NCI-H748 (cell line): ENCODE measurements around the gene CTRB1.
A peak's percentile ranks its signal among the peaks of the same experiment; 100 is the strongest.
"Not testable (repeated sequence)": the region's sequence is repeated elsewhere in the genome, so short reads cannot be mapped to it uniquely, and the experiment has no call there.

Experiments used
- DNase-seq: peaks from one replicate; lab custom pipeline; 2025; ENCODE audit not compliant: unreplicated experiment; lab: John Stamatoyannopoulos, UW

Gene CTRB1

DNA sequence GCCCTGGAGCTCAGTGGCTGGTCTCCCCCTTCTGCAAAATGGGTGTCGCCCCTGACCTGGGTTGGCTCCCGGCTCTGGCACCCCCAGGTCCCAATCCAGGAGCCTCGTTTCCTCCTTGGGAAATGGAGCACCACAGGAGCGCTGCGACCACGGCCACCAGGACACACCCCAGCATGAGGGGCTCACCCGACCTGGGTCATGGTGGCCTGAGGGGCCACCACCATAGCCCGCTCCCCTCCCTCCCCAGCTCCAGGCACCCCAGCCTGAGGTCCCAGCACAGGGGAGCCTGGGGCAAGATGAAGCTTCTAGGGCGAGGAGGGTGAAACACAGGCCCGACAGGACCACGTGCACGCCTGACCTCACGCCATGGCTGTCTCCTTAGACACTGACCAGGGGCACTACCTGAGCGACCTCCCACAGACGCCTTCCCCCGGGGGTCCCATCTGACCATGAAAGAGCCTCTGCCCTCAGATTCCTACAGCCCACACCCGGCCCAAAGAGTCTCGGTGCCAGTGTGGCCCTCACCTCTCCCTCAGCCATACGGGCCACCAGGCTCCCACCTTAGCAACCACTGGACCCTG is 20.8 kb downstream of the CTRB1 start:
- no peak for DNase-seq

GRCh38 chr16:75240633-75241032 is 21.8 kb downstream of the CTRB1 start:
- not testable (repeated sequence) for DNase-seq

DNA sequence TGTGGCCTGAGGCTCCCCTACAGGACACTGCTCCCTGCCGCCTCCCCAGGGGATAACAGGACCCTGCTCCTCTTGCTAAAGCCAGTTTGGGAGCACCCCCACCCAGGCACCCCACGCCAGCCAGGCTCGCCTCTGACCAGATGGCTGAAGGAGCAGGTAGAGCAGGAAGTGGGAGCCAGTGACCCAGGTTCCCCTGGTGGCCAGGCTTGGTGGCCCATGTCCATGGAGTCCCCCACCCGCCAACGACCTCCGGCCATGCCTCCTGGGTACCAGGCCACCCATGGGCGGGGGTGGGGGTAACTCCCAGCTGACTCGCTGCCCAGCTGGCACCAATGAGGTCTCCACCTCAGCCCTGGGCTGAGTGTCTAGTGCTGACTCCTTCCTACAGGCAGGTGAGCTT is 22.6 kb downstream of the CTRB1 start:
- DNase-seq, result no peak

DNA sequence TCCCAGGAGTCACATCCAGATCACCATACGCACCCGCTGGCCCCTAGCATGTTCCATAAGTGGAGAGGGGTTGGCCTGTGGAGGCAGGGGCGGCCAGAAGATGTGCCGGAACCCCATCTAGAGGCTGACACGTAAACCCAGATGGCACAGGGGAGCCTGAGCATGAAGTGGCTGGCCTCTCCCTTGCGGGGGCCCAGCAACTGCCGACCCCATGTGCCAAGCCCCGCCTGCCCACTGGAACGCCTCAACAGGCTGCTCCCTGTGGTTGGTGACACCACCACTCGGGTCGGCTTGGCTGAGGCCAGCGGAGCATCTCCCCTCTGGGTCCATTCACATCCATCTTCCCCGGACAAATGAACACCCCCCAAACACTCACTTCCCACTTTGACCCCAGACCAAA is 23.2 kb downstream of the CTRB1 start:
- DNase-seq, result no peak

GRCh38 chr16:75242436-75243078 is 23.8 kb downstream of the CTRB1 start:
- DNase-seq, result not testable (repeated sequence)

GRCh38 chr16:75243667-75244224 is 25.0 kb downstream of the CTRB1 start:
- no peak for DNase-seq

- DNase-seq, result no peak
These were observed 25.5 kb downstream of the CTRB1 start for GRCh38 chr16:75244225-75244809.

- no peak for DNase-seq
These were observed 26.3 kb downstream of the CTRB1 start for GRCh38 chr16:75244844-75245758.

- DNase-seq, result no peak
These were observed 27.9 kb downstream of the CTRB1 start for GRCh38 chr16:75246504-75247205.

GRCh38 chr16:75247249-75247648 is 28.5 kb downstream of the CTRB1 start:
- DNase-seq, result no peak

DNA sequence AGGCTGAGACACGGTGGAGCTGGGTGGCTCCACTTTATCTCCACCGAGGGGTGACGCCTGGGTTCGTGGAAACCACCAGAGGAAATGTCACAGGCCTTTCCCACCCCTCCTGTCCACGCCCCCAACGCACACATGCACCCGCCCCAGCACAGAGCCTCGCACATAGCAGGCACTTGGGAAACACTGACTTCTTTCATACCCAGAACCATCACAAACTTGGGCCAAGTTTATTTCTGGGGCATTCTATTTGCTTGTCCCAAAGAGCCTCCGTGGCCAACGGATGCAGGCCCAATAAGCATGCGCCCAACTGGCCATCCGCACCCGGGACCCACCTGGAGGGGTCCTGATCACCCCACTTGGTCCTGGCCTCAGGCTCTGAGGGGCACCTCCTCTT is 29.4 kb downstream of the CTRB1 start:
- DNase-seq, result no peak

DNA sequence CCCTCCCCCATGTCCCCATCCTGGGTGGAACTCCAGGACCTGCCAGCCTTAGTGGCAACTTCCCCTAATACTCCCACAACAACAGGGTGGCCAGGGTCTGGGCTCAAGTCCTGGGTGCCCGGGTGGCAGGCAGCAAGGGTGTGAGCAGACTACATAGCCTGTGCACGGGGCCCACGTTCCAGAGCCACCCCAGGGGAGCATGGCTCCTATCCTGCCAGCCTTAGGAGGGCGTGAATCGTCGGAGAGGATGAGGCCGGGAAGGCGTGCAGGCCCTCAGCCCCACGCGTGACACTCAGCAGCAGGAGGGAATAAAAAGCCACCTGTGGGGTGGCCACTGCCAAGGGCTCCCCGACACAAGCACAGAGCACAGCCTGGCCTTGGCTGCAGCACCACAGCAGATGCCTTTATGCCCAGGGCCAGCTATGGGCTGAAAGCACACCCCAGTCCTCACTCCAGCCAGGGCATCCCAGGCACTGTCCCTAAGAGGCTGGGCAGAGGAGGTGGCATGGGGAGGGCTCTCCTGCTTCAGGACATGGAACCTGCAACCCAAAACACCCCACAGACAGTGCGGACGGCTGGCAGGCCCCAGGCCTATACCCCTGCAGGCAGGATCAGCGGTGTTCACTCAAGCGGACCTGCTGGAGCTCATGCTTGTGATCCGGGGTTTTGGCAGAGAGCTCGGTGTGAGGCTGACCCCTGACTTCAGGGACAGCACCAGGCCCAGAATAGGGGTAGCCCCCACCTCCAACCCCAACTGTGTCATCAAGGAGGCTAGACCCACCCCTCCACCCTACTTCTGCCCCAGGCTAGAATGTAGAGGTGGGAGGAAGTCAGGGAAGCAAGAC is 30.0 kb downstream of the CTRB1 start:
- no peak for DNase-seq

GRCh38 chr16:75249441-75249840 is 30.7 kb downstream of the CTRB1 start:
- no peak for DNase-seq

- no peak for DNase-seq
These were observed 31.5 kb downstream of the CTRB1 start for GRCh38 chr16:75250089-75250808.

DNA sequence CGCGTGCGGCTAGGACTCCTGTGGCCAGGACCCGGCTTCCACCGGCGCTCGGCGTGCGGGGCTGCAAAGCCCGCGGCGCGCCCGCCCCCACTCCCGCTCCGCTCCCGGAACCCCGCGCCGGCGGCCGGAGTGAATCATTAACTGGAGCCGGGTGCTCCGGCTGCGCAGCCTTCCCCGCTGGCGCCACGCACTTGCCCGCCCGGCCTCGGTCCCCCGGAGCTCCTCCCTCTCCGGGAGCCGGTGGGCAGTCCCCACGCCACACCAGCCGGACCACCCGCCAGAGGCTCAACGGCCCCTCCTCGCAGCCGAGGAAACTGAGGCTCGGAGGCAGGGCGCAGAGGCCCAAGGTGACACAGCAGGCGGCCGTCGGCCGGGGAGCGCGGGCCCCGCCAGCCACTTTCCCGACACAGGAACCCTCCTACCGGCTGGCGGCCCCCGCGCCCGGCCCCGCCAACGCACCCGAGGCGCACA is 32.1 kb downstream of the CTRB1 start:
- peak; percentile 25 for DNase-seq

DNA sequence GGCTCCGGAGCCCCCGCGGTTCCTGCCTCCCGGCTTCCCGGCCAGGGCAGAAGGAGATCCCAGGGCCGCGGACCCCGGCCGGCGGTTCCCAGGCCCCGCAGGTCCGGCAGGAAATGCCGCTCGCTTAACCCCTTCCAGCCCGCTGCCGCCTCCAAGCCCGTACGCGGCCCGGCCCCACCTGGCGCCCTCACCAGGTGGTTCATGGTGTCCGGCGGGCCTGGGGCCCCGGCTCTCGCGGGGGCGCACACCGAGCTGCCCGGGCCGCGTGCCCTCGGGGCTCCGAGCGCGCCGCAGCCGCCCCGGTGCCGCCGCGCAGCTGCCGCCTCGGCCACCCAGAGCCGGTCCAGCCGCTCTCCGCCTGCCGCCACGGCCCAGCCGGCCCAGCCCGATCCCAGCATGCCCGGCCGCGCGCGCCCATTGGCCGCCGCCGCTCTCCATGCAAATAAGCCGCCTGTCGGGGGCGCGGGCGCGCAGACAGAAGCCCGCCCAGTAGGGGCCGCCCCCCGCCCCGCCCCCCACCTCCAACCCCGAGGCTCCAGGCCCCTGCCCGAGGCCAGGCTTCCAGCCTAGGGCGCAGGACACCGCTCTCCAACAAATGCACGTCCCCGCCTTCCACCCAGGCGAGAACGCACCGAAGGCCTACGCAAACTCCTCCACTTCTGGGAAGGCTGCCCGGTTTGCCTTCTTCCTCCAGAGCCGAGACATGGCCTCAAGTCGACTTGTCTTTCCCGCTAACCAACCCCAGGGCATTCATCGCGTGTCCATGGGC is 32.7 kb downstream of the CTRB1 start, which contains the start of gene BCAR1:
Gene BCAR1, minus strand, starts transcription at position 345 of the 769 bp plus-strand sequence. Its CDS starts 142 bp downstream, at position 203.
- DNase-seq, result peak; percentile 88

DNA sequence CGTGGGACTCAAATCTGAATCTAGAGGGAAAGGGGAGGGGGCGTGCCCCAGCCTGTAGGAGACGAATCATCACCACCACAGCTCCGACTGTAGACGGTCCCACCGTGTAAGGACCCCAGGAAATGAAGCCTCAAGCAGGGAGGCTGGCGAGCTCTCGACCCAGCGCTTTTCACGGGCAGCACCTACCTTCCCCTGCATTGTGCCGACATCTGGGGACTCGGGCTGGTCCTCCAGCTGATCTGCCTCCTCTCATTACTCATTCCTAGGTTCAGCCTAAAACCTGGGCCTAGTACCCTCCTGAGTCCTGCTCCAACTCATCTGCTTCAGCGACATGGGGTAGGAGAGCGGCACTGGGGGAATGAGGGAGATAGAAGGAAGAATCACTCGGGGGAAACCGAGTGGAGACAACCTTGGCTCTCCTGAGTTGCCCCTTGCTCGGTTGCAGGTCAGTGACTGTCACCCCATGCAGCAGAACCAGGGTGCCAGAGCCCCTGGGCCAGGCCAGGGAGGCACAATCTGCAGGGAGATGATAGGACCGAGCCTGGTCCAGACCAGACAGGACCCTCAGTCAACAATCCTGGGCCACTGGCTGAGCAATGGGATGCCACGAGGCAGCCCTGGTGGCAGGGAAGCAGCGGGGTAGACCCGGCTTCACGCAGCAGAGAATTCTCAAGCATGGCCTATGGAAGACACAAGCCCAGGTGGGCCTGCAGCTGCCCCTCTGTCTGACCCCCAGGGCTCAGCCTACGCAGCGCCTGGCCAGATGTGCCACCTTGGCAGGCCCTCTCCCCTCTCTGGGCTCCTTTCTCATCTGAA is 33.5 kb downstream of the CTRB1 start:
- DNase-seq, result no peak
